Epithelial cell of prostate (primary cell): ENCODE data around the gene YIPF5.

ENCODE experiments used
- DNase-seq: peaks from one replicate; pipeline ENCODE4 v3.0.0-alpha.2; 2011; ENCODE audit warnings: low read depth, low spot score
- H3K27ac ChIP-seq: fragments of 450-650 bp; 2 replicates; pipeline ENCODE4 v1.5.1; 2017; ENCODE audit warnings: mild to moderate bottlenecking

The YIPF5 gene

GRCh38 chr5:144183254-144183889, 12.9 kb upstream of the YIPF5 start:
- no peak overlapping the region for H3K27ac ChIP-seq
- no peak for DNase-seq

- no peak for DNase-seq
- H3K27ac ChIP-seq, result no peak overlapping the region
These were observed 8.8 kb upstream of the YIPF5 start for GRCh38 chr5:144179226-144179625.

GRCh38 chr5:144177548-144177947, 7.1 kb upstream of the YIPF5 start:
- H3K27ac ChIP-seq, result no peak overlapping the region
- no peak for DNase-seq

- no peak for DNase-seq
- H3K27ac ChIP-seq, result no peak overlapping the region
These were observed 3.3 kb upstream of the YIPF5 start for GRCh38 chr5:144173766-144174165.

DNA sequence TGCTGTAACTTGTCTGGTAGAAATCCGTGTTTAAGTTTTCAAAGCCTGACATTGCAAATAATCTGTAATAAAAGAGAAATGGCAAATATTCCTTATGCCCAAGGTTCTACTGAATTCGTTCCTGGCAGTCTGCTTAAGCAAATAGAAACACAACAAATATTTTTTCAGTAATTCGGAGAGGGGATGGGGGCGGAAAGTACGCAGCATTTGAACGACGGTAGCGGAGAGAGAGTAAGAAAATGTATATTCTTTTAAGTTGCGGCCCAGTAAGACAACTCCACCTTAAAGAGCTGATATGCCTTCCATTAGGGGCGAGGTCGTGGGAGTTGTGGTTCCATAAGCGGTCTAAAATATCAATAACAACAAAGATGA, 569 bp downstream of the YIPF5 start:
- no peak for DNase-seq
- peak overlapping the region; percentile 63 for H3K27ac ChIP-seq

- H3K27ac ChIP-seq, result no peak overlapping the region
- DNase-seq, result no peak
These were observed 2.5 kb downstream of the YIPF5 start for GRCh38 chr5:144167998-144168397.

DNA sequence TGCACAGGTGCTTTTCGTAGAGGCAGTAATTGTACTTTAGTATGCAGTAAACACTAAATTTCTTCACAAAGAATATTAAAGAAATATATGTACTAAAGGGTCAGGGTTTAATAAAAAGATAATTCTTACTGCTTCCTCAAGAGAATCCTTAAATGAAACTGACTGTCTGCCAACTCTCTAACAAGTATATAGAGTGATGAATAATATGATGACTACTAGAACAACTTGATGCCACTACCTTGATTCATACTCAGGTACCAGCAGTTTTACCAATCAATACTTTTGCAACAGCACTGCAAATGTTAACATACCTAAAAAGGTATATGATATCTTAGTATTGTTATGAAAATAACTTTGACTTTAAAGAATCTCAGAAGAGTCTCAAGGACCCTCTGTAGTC, 3.8 kb downstream of the YIPF5 start:
- DNase-seq, result no peak
- H3K27ac ChIP-seq, result peak overlapping the region; percentile 20

DNA sequence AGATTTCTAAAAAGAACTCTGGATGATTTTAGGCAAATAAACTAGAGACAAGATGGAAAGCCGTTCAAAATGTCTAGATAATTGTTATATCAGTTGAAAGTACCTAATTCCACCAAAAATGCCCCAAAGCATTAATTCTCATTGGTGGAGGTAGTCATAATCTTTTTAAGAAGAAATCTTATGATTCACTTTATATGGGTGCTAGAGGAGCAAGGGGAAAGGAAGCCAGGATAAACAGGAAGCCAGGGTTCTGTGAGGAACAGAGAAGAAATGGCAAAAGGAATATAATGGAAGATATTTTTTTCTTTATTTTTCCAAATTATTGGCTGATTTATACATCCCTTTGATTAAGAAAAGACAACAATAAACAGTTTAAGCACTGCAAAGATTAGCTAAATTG, 7.8 kb downstream of the YIPF5 start:
- H3K27ac ChIP-seq, result no peak overlapping the region

GRCh38 chr5:144156767-144157171, 13.7 kb downstream of the YIPF5 start:
- DNase-seq, result no peak
- peak overlapping the region; percentile 17 for H3K27ac ChIP-seq

More for the DNA sequence above, 7.8 kb downstream of the YIPF5 start:
- no peak for DNase-seq

- no peak overlapping the region for H3K27ac ChIP-seq
These were observed 19.4 kb downstream of the YIPF5 start for GRCh38 chr5:144151026-144151425.

DNA sequence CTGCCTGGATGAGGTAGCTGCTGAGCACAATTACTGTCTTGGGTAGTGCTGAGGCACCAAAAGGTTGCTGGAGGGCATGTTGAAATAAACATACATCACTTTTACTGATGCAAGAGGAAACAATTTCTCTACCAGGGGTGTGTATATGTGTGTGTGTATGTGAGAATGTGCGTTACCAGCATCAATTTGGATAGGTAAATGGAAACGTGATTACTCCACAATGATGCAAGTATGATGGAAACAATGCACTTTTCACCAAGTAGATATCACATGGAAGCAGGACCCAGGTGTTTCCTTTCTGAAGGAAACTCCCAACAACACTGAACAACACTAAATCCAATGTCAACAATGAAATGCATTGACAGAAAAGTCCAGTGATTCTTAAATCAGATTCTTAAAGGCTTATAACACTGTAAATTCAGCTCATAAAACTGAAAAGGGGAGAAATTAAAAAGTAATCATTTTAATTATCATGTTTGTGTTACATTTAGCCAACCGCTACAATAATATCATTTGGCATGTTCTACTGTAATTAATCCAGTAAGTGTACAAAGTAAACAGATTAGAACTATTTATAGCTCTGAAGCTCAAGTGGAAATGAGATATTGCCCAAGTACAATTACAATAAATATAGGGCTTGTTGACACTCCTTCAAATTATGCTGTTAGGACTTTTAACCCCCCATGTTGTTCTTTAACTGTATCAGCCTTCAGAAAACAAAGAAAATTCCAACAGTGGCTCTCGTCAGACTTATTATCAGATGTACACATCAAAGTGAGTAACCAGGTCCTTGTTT, 25.3 kb downstream of the YIPF5 start:
- peak overlapping the region; percentile 51 for H3K27ac ChIP-seq
- DNase-seq, result peak; percentile 55

More at GRCh38 chr5:144151026-144151425, 19.4 kb downstream of the YIPF5 start:
- no peak for DNase-seq

GRCh38 chr5:144143625-144144024, 26.8 kb downstream of the YIPF5 start:
- no peak overlapping the region for H3K27ac ChIP-seq
- no peak for DNase-seq

- no peak overlapping the region for H3K27ac ChIP-seq
- no peak for DNase-seq
These were observed 27.7 kb downstream of the YIPF5 start for GRCh38 chr5:144142824-144143162.

GRCh38 chr5:144142139-144142823, 28.2 kb downstream of the YIPF5 start:
- H3K27ac ChIP-seq, result no peak overlapping the region
- no peak for DNase-seq

DNA sequence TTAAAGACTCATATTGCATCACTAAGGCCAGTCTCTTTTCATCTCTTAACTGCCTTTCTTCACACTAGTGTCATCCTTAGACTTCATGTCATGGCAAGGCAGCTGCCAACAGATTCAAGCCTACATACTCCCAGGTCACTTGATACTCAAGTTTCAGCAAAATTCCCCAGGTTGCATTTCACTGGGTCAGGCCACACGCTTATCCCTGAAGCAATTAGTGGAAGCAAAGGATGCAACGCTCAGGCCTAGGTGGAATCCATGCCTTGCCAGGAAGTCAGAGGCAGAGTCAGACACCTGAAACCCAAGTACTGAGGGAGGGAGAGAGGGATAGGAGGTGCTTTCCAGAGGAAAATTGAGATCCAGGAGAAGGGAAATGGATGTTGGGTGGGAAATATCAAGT, 28.9 kb downstream of the YIPF5 start:
- DNase-seq, result no peak
- no peak overlapping the region for H3K27ac ChIP-seq

DNA sequence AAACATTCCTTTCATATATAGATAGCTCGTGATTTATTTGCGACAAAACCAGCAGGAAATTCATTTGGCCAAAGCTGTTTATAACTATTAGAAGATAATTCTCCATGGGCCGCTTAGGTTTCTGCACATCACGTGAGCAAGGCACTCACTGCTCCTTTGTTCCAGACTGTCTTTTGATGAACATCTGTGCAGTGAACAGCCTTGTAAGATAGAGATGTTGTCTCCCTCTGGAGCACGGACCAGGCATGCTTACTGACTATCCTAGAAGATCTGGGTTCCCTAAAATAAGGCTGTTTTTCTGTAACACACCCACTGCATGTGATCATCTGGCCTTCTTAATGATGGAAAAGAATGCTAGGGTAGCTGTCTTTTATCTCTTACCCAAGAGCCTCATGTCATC, 30.9 kb downstream of the YIPF5 start:
- DNase-seq, result no peak
- no peak overlapping the region for H3K27ac ChIP-seq

GRCh38 chr5:144135113-144135762, 35.2 kb downstream of the YIPF5 start:
- DNase-seq, result no peak
- no peak overlapping the region for H3K27ac ChIP-seq

GRCh38 chr5:144134194-144134826, 36.1 kb downstream of the YIPF5 start:
- no peak overlapping the region for H3K27ac ChIP-seq
- DNase-seq, result no peak

GRCh38 chr5:144133050-144133633, 37.3 kb downstream of the YIPF5 start:
- DNase-seq, result no peak

GRCh38 chr5:144131261-144131660, 39.2 kb downstream of the YIPF5 start:
- no peak overlapping the region for H3K27ac ChIP-seq
- DNase-seq, result no peak

More at GRCh38 chr5:144133050-144133633, 37.3 kb downstream of the YIPF5 start:
- H3K27ac ChIP-seq, result no peak overlapping the region
